ES-I3 (cell line): Measurements from ENCODE around the gene LCORL.

Experiments used
- H3K36me3 ChIP-seq: 2 replicates; pipeline ENCODE4 v1.6.1; 2013; ENCODE audit warnings: mild to moderate bottlenecking, low read length, control low read depth, moderate library complexity; ENCODE audit not compliant: insufficient read depth
- H3K4me1 ChIP-seq: 2 replicates; pipeline ENCODE4 v1.6.1; 2013; ENCODE audit warnings: mild to moderate bottlenecking, control low read depth, low read length; ENCODE audit not compliant: insufficient read depth
- H3K9ac ChIP-seq: 2 replicates; pipeline ENCODE4 v1.6.1; 2013; ENCODE audit warnings: low read depth, mild to moderate bottlenecking, low read length, moderate library complexity
- H3K9me3 ChIP-seq: 2 replicates; pipeline ENCODE4 v1.6.1; 2013; ENCODE audit warnings: mild to moderate bottlenecking, low read length, moderate library complexity; ENCODE audit not compliant: control insufficient read depth, insufficient read depth

Gene LCORL

GRCh38 chr4:17985832-17986231, 35.7 kb downstream of the LCORL start:
- H3K4me1 ChIP-seq, result no peaks in the 10 kb centered on the region
- H3K9me3 ChIP-seq, result peaks cover 3% of the 10 kb centered on the region
- H3K36me3 ChIP-seq, result no peaks in the 10 kb centered on the region
- H3K9ac ChIP-seq, result no peak overlapping the region

GRCh38 chr4:17981063-17981462, 40.5 kb downstream of the LCORL start:
- Histone ChIP-seq H3K9me3 (peaks cover 3% of the 10 kb centered on the region; the same call in 1 of the 2 replicates), H3K36me3 (no peaks in the 10 kb centered on the region), H3K4me1 (no peaks in the 10 kb centered on the region), H3K9ac (no peak overlapping the region)

- H3K36me3 ChIP-seq, result no peaks in the 10 kb centered on the region
- H3K4me1 ChIP-seq, result no peaks in the 10 kb centered on the region
- H3K9ac ChIP-seq, result no peak overlapping the region
- H3K9me3 ChIP-seq, result no peaks in the 10 kb centered on the region
These were observed 52.8 kb downstream of the LCORL start for GRCh38 chr4:17968721-17969120.

GRCh38 chr4:17967078-17967477, 54.5 kb downstream of the LCORL start:
- no peaks in the 10 kb centered on the region for H3K9me3 ChIP-seq
- no peak overlapping the region for H3K9ac ChIP-seq
- no peaks in the 10 kb centered on the region for H3K36me3 ChIP-seq
- H3K4me1 ChIP-seq, result no peaks in the 10 kb centered on the region

GRCh38 chr4:17966312-17966711, 55.2 kb downstream of the LCORL start:
- H3K9ac ChIP-seq, result no peak overlapping the region
- H3K4me1 ChIP-seq, result no peaks in the 10 kb centered on the region
- no peaks in the 10 kb centered on the region for H3K9me3 ChIP-seq
- H3K36me3 ChIP-seq, result no peaks in the 10 kb centered on the region

GRCh38 chr4:17964576-17964975, 57.0 kb downstream of the LCORL start:
- H3K4me1 ChIP-seq, result no peaks in the 10 kb centered on the region
- H3K9ac ChIP-seq, result no peak overlapping the region
- H3K36me3 ChIP-seq, result no peaks in the 10 kb centered on the region
- H3K9me3 ChIP-seq, result no peaks in the 10 kb centered on the region

GRCh38 chr4:17962171-17962570, 59.4 kb downstream of the LCORL start:
- no peaks in the 10 kb centered on the region for H3K9me3 ChIP-seq
- H3K4me1 ChIP-seq, result peaks cover 9% of the 10 kb centered on the region; the same call in 1 of the 2 replicates
- H3K9ac ChIP-seq, result no peak overlapping the region
- H3K36me3 ChIP-seq, result no peaks in the 10 kb centered on the region

GRCh38 chr4:17961249-17961648, 60.3 kb downstream of the LCORL start:
- Histone ChIP-seq H3K9me3 (no peaks in the 10 kb centered on the region), H3K4me1 (peaks cover 9% of the 10 kb centered on the region; the same call in 1 of the 2 replicates), H3K9ac (no peak overlapping the region), H3K36me3 (no peaks in the 10 kb centered on the region)

GRCh38 chr4:17958181-17958580, 63.4 kb downstream of the LCORL start:
- H3K9ac ChIP-seq, result no peak overlapping the region
- H3K36me3 ChIP-seq, result no peaks in the 10 kb centered on the region
- no peaks in the 10 kb centered on the region for H3K9me3 ChIP-seq
- H3K4me1 ChIP-seq, result peaks cover 9% of the 10 kb centered on the region; the same call in 1 of the 2 replicates

GRCh38 chr4:17957688-17958087, 63.9 kb downstream of the LCORL start:
- Histone ChIP-seq H3K4me1 (peaks cover 9% of the 10 kb centered on the region; the same call in 1 of the 2 replicates), H3K9ac (no peak overlapping the region), H3K36me3 (no peaks in the 10 kb centered on the region), H3K9me3 (no peaks in the 10 kb centered on the region)

GRCh38 chr4:17956245-17956644, 65.3 kb downstream of the LCORL start:
- H3K4me1 ChIP-seq, result peaks cover 9% of the 10 kb centered on the region; the same call in 1 of the 2 replicates
- H3K9me3 ChIP-seq, result no peaks in the 10 kb centered on the region
- H3K9ac ChIP-seq, result no peak overlapping the region
- H3K36me3 ChIP-seq, result no peaks in the 10 kb centered on the region

- no peaks in the 10 kb centered on the region; the same call in 1 of the 2 replicates for H3K4me1 ChIP-seq
- H3K9ac ChIP-seq, result no peak overlapping the region
- no peaks in the 10 kb centered on the region for H3K9me3 ChIP-seq
- H3K36me3 ChIP-seq, result no peaks in the 10 kb centered on the region
These were observed 76.3 kb downstream of the LCORL start for GRCh38 chr4:17945303-17945702.

- Histone ChIP-seq H3K9ac (no peak overlapping the region), H3K36me3 (no peaks in the 10 kb centered on the region), H3K4me1 (no peaks in the 10 kb centered on the region; the same call in 1 of the 2 replicates), H3K9me3 (no peaks in the 10 kb centered on the region)
These were observed 79.8 kb downstream of the LCORL start for GRCh38 chr4:17941731-17942130.

GRCh38 chr4:17939054-17939453, 82.5 kb downstream of the LCORL start:
- Histone ChIP-seq H3K4me1 (no peaks in the 10 kb centered on the region; the same call in 1 of the 2 replicates), H3K9me3 (no peaks in the 10 kb centered on the region; the same call in 1 of the 2 replicates), H3K36me3 (no peaks in the 10 kb centered on the region), H3K9ac (no peak overlapping the region)

GRCh38 chr4:17934286-17934685, 87.3 kb downstream of the LCORL start:
- Histone ChIP-seq H3K36me3 (no peaks in the 10 kb centered on the region), H3K4me1 (no peaks in the 10 kb centered on the region), H3K9me3 (no peaks in the 10 kb centered on the region; the same call in 1 of the 2 replicates), H3K9ac (no peak overlapping the region)

GRCh38 chr4:17933126-17933525, 88.4 kb downstream of the LCORL start:
- no peaks in the 10 kb centered on the region for H3K4me1 ChIP-seq
- H3K9ac ChIP-seq, result no peak overlapping the region
- H3K36me3 ChIP-seq, result no peaks in the 10 kb centered on the region
- H3K9me3 ChIP-seq, result no peaks in the 10 kb centered on the region; the same call in 1 of the 2 replicates
